Sigmoid colon (tissue), 7 donors: Measurements from ENCODE around the gene CTNNBL1. TPM values are rescaled to one million over a fixed set of nuclear protein-coding genes. Genes with fewer than 3 reads are reported as not detected.
A peak's percentile ranks its signal among the peaks of the same experiment; 100 is the strongest.

Source experiments
- DNase-seq: peaks from one replicate; pipeline ENCODE4 v3.0.0-alpha.2; 2019
- H3K27ac ChIP-seq, 4 donors: fragments of 200-600 bp; sonication (generic); one replicate each; pipeline ENCODE4 v1.5.1; 2016 to 2019; ENCODE audit warnings: mild to moderate bottlenecking in 1 of 4
- H3K27me3 ChIP-seq, 3 donors: fragments of 200-600 bp; sonication (generic); one replicate each; pipeline ENCODE4 v1.5.1; 2019; ENCODE audit warnings: mild to moderate bottlenecking in 1 of 3
- H3K36me3 ChIP-seq, 4 donors: fragments of 200-600 bp; sonication (generic); one replicate each; pipeline ENCODE4 v1.5.1; 2016 to 2019
- H3K4me1 ChIP-seq, 4 donors: fragments of 200-600 bp; sonication (generic); one replicate each; pipeline ENCODE4 v1.5.1; 2017 to 2019
- H3K4me3 ChIP-seq, 4 donors: fragments of 200-600 bp; sonication (generic); one replicate each; pipeline ENCODE4 v1.5.1; 2017 to 2019; ENCODE audit warnings: mild to moderate bottlenecking in 2 of 4, moderate library complexity in 1 of 4
- H3K9me3 ChIP-seq, 4 donors: fragments of 200-600 bp in 3 of 4; sonication (generic) in 3 of 4; one replicate each; pipeline versions ENCODE4 v1.5.1 to v1.6.1; 2013 to 2019
- CTCF ChIP-seq, 4 experiments: fragments of 450-650 bp in 3 of 4; fragments of 200-600 bp in 1 of 4; IDR thresholded peaks; one replicate each; pipeline ENCODE4 v1.5.1; 2016 to 2019; ENCODE audit warnings: antibody characterized with exemption in 4 of 4, mild to moderate bottlenecking in 3 of 4, moderate library complexity in 2 of 4
- EP300 ChIP-seq, 4 donors: sonication (generic); formaldehyde crosslinking; IDR thresholded peaks; one replicate each; pipeline ENCODE4 v1.6.1; 2017; ENCODE audit warnings: antibody characterized with exemption in 4 of 4
- POLR2A ChIP-seq, 2 donors: fragments of 450-650 bp; IDR thresholded peaks; one replicate each; pipeline ENCODE4 v1.6.1; 2016; ENCODE audit warnings: antibody characterized with exemption in 2 of 2, mild to moderate bottlenecking in 2 of 2, moderate library complexity in 2 of 2
- POLR2AphosphoS5 ChIP-seq, 4 donors: sonication (generic); formaldehyde crosslinking; IDR thresholded peaks; one replicate each; pipeline ENCODE4 v1.6.1; 2017; ENCODE audit warnings: antibody characterized with exemption in 4 of 4
- WGBS, 2 donors: extraction: QIAGEN DNeasy Blood & Tissue Kit; methylation state at CpG; one replicate each; pipeline ENCODE4 v1.1.7; 2013; 5-methylcytosine and 5-hydroxymethylcytosine counted together
- intact Hi-C: fragments of 100-400 bp; cut with DNase I; formaldehyde crosslinking; loops from one replicate; pipeline ENCODE4 v1.15.1; 2023
- polyA plus RNA-seq, 3 donors: library from polyadenylated mRNA; stranded (reverse); fragments of 200-250 nt; gene quantifications; one replicate each; pipeline ENCODE4 v1.2.3, GENCODE V29; 2013
- total RNA-seq, 4 donors: library from RNA; depleted of rRNA; stranded (reverse); fragments of >200 nt; gene quantifications; one replicate each; pipeline ENCODE4 v1.1.0, GENCODE V29; 2016
- donor health status: healthy with polysubstance abuse.
- donor health status: Bipolar disorder and iron deficiency.
- donor health status: healthy.

CTNNBL1 gene
- total and polyA plus RNA-seq, 7 donors: 27.3 to 47.9 (median 34.8) TPM

GRCh38 chr20:37868851-37869333 is 175.1 kb downstream of the CTNNBL1 start:
- H3K27me3 ChIP-seq: no peaks in the 10 kb centered on the region
- H3K9me3 ChIP-seq: no peaks in the 10 kb centered on the region
- H3K4me1 ChIP-seq: peaks cover 0 to 53% (median 44%) of the 10 kb centered on the region in 4 donors
- WGBS, 2 donors: 65 to 69% methylated on average over 3 of the region's 3 CpGs
- intact Hi-C loops: no loop called here
- H3K36me3 ChIP-seq: peaks cover 0 to 31% (median 14%) of the 10 kb centered on the region in 4 donors
- DNase-seq: no peak
- TF ChIP-seq POLR2A (IDR thresholded peaks at IDR 0.05) (no peak), EP300 (IDR thresholded peaks at IDR 0.05) (no peak), CTCF (IDR thresholded peaks at IDR 0.05) (no peak), POLR2AphosphoS5 (IDR thresholded peaks at IDR 0.05) (no peak)
- H3K27ac ChIP-seq: peak overlapping the region in 3 of 4 donors; percentile 75 to 86 (median 83)
- no peak overlapping the region for H3K4me3 ChIP-seq

- H3K36me3 ChIP-seq: peaks cover 0 to 31% (median 15%) of the 10 kb centered on the region in 4 donors
- intact Hi-C loops: no loop called here
These were observed 175.6 kb downstream of the CTNNBL1 start for GRCh38 chr20:37869334-37869861.

GRCh38 chr20:37870294-37870693 is 176.5 kb downstream of the CTNNBL1 start:
- Histone ChIP-seq H3K4me3 (no peak overlapping the region), H3K27ac (no peak overlapping the region), H3K36me3 (peaks cover 0 to 34% (median 15%) of the 10 kb centered on the region in 4 donors), H3K9me3 (no peaks in the 10 kb centered on the region), H3K4me1 (peaks cover 0 to 51% (median 44%) of the 10 kb centered on the region in 4 donors), H3K27me3 (no peaks in the 10 kb centered on the region)
- no peak for DNase-seq
- 87 to 93% methylated on average over 11 of the region's 11 CpGs for WGBS, 2 donors
- intact Hi-C loops: no loop called here
- TF ChIP-seq POLR2A (IDR thresholded peaks at IDR 0.05): no peak
- TF ChIP-seq POLR2AphosphoS5 (IDR thresholded peaks at IDR 0.05): no peak
- no peak for TF ChIP-seq CTCF (IDR thresholded peaks at IDR 0.05)
- no peak for TF ChIP-seq EP300 (IDR thresholded peaks at IDR 0.05)

More at GRCh38 chr20:37869334-37869861, 175.6 kb downstream of the CTNNBL1 start:
- Histone ChIP-seq H3K4me1 (peaks cover 0 to 53% (median 44%) of the 10 kb centered on the region in 4 donors), H3K4me3 (no peak overlapping the region), H3K9me3 (no peaks in the 10 kb centered on the region), H3K27ac (peak overlapping the region in 3 of 4 donors; percentile 75 to 86 (median 83)), H3K27me3 (no peaks in the 10 kb centered on the region)
- DNase-seq: no peak
- no peak for TF ChIP-seq POLR2AphosphoS5 (IDR thresholded peaks at IDR 0.05)
- TF ChIP-seq POLR2A (IDR thresholded peaks at IDR 0.05): no peak
- no peak for TF ChIP-seq CTCF (IDR thresholded peaks at IDR 0.05)
- no peak for TF ChIP-seq EP300 (IDR thresholded peaks at IDR 0.05)
- WGBS, 2 donors: 88 to 92% methylated on average over 6 of the region's 6 CpGs

- Histone ChIP-seq H3K9me3 (no peaks in the 10 kb centered on the region), H3K4me1 (peaks cover 0 to 36% (median 30%) of the 10 kb centered on the region in 4 donors), H3K27me3 (no peaks in the 10 kb centered on the region), H3K36me3 (peaks cover 0 to 34% (median 15%) of the 10 kb centered on the region in 4 donors), H3K4me3 (no peak overlapping the region), H3K27ac (no peak overlapping the region)
- WGBS, 2 donors: 94 to 95% methylated on average over 13 of the region's 13 CpGs
- DNase-seq: no peak
- intact Hi-C loops: no loop called here
- TF ChIP-seq POLR2A (IDR thresholded peaks at IDR 0.05) (no peak), EP300 (IDR thresholded peaks at IDR 0.05) (no peak), CTCF (IDR thresholded peaks at IDR 0.05) (no peak), POLR2AphosphoS5 (IDR thresholded peaks at IDR 0.05) (no peak)
These were observed 177.9 kb downstream of the CTNNBL1 start for GRCh38 chr20:37871751-37872150.
